Colonic mucosa (tissue), 4 donors: ENCODE measurements around the gene OCEL1. TPM values are rescaled to one million over a fixed set of nuclear protein-coding genes. Genes with fewer than 3 reads are reported as not detected.

Experiments
- DNase-seq: peaks from one replicate; pipeline ENCODE4 v3.0.0-alpha.2; 2020
- H3K27ac ChIP-seq: fragments of 200-600 bp; one replicate; pipeline ENCODE4 v1.8.0; 2021
- H3K27me3 ChIP-seq: fragments of 200-600 bp; one replicate; pipeline ENCODE4 v1.8.0; 2021
- H3K36me3 ChIP-seq: fragments of 200-600 bp; one replicate; pipeline ENCODE4 v1.8.0; 2021
- H3K4me1 ChIP-seq: fragments of 200-600 bp; one replicate; pipeline ENCODE4 v1.8.0; 2021; ENCODE audit warnings: mild to moderate bottlenecking
- H3K4me3 ChIP-seq: fragments of 200-600 bp; one replicate; pipeline ENCODE4 v1.8.0; 2021
- H3K9ac ChIP-seq, 2 donors: one replicate each; pipeline ENCODE4 v1.7.0; 2013; ENCODE audit warnings: control low read depth in 2 of 2, low read depth in 2 of 2, low read length in 2 of 2
- H3K9me3 ChIP-seq: fragments of 200-600 bp; one replicate; pipeline ENCODE4 v1.8.0; 2021
- CTCF ChIP-seq: fragments of 200-600 bp; IDR thresholded peaks from one replicate; pipeline ENCODE4 v1.8.0; 2022; ENCODE audit warnings: antibody characterized with exemption, mild to moderate bottlenecking
- intact Hi-C: fragments of 100-400 bp; cut with DNase I; formaldehyde crosslinking; loops from one replicate; pipeline ENCODE4 v1.14.1; 2022
- total RNA-seq, 2 donors: library from RNA; stranded (reverse); fragmentation: NEBNext Ultra II Directional in 1 of 2; extraction: Animal tissue kit (Norgen Biotek cat#: 25700) in 1 of 2; gene quantifications; one replicate each; pipeline ENCODE4 v1.2.1, GENCODE V29; 2021
- donor health status: healthy.
- donor health status: DM: no; HTN: no; CAD: no.
- donor health status: DM: no; HTN: no; CAD: no.

The OCEL1 gene
- total RNA-seq, 2 donors from 2014 or later, result 35.7 to 46.9 TPM

GRCh38 chr19:17262557-17262956 is 36.5 kb downstream of the OCEL1 start:
- no peaks in the 10 kb centered on the region for H3K9me3 ChIP-seq
- no peaks in the 10 kb centered on the region for H3K27me3 ChIP-seq
- H3K9ac ChIP-seq, result no peak overlapping the region
- H3K4me1 ChIP-seq, result peaks cover 3% of the 10 kb centered on the region
- no peak overlapping the region for H3K27ac ChIP-seq
- no peak for TF ChIP-seq CTCF
- H3K36me3 ChIP-seq, result no peaks in the 10 kb centered on the region
- no peak for DNase-seq
- H3K4me3 ChIP-seq, result no peak overlapping the region
- intact Hi-C loops, result no loop called here

GRCh38 chr19:17263712-17264640 is 38.0 kb downstream of the OCEL1 start:
- no peak overlapping the region for H3K4me3 ChIP-seq
- DNase-seq, result no peak
- intact Hi-C loops, result no loop called here
- H3K27me3 ChIP-seq, result no peaks in the 10 kb centered on the region
- H3K9ac ChIP-seq, result peak overlapping the region in 1 of 2 donors; percentile 26
- H3K36me3 ChIP-seq, result no peaks in the 10 kb centered on the region
- no peak overlapping the region for H3K27ac ChIP-seq
- TF ChIP-seq CTCF, result no peak
- peaks cover 3% of the 10 kb centered on the region for H3K4me1 ChIP-seq
- H3K9me3 ChIP-seq, result no peaks in the 10 kb centered on the region

- no peak for DNase-seq
- H3K4me1 ChIP-seq, result peaks cover 3% of the 10 kb centered on the region
- H3K27ac ChIP-seq, result no peak within 1 kb of the TSS
- no peaks in the 10 kb centered on the region for H3K36me3 ChIP-seq
- no peak for TF ChIP-seq CTCF
- no peaks in the 10 kb centered on the region for H3K27me3 ChIP-seq
- no peaks in the 10 kb centered on the region for H3K9me3 ChIP-seq
- H3K9ac ChIP-seq, result peak within 1 kb of the TSS in 1 of 2 donors; percentile 26
- intact Hi-C loops, result no loop called here
- H3K4me3 ChIP-seq, result no peak within 1 kb of the TSS
Measured at GRCh38 chr19:17264641-17264979, 38.6 kb downstream of the OCEL1 start, which contains the start of gene USHBP1. Gene USHBP1 (minus strand): TSS chr19:17264745. CDS start chr19:17264299, 446 bp downstream.

GRCh38 chr19:17266026-17266425 is 40.0 kb downstream of the OCEL1 start:
- Histone ChIP-seq H3K27me3 (no peaks in the 10 kb centered on the region), H3K27ac (no peak overlapping the region), H3K9me3 (no peaks in the 10 kb centered on the region), H3K4me1 (peaks cover 1% of the 10 kb centered on the region), H3K4me3 (no peak overlapping the region), H3K9ac (no peak overlapping the region), H3K36me3 (no peaks in the 10 kb centered on the region)
- no peak for TF ChIP-seq CTCF
- no peak for DNase-seq
- intact Hi-C loops, result no loop called here

GRCh38 chr19:17266589-17266974 is 40.6 kb downstream of the OCEL1 start:
- no peak for DNase-seq
- intact Hi-C loops, result no loop called here
- H3K9me3 ChIP-seq, result no peaks in the 10 kb centered on the region
- no peak overlapping the region for H3K9ac ChIP-seq
- H3K27ac ChIP-seq, result peak overlapping the region; percentile 3
- H3K4me3 ChIP-seq, result no peak overlapping the region
- TF ChIP-seq CTCF, result no peak
- no peaks in the 10 kb centered on the region for H3K27me3 ChIP-seq
- H3K36me3 ChIP-seq, result no peaks in the 10 kb centered on the region
- H3K4me1 ChIP-seq, result no peaks in the 10 kb centered on the region
